HG02798 (cell line): ENCODE results near the gene SFXN5.
A peak's percentile ranks its signal among the peaks of the same experiment; 100 is the strongest.

Source experiments
- ATAC-seq: cut with Tn5 transposase; IDR thresholded peaks from one replicate; pipeline ENCODE4 v1.9.1; 2021; ENCODE audit warnings: mild to moderate bottlenecking; ENCODE audit not compliant: unreplicated experiment, poor library complexity

Gene SFXN5

GRCh38 chr2:72950558-72951255 lies 120.8 kb downstream of the SFXN5 start:
- no peak for ATAC-seq

- no peak for ATAC-seq
Observed at GRCh38 chr2:72949642-72950041, 121.9 kb downstream of the SFXN5 start.

GRCh38 chr2:72949045-72949444 lies 122.5 kb downstream of the SFXN5 start:
- no peak for ATAC-seq

- no peak for ATAC-seq
Observed at GRCh38 chr2:72947952-72948830, 123.3 kb downstream of the SFXN5 start.

- ATAC-seq = no peak
Observed at GRCh38 chr2:72946466-72946865, 125.0 kb downstream of the SFXN5 start.

- no peak for ATAC-seq
Observed at GRCh38 chr2:72945450-72946019, 126.0 kb downstream of the SFXN5 start.

GRCh38 chr2:72944804-72945449 lies 126.6 kb downstream of the SFXN5 start:
- no peak for ATAC-seq

GRCh38 chr2:72943540-72944395 lies 127.7 kb downstream of the SFXN5 start:
- no peak for ATAC-seq

GRCh38 chr2:72942881-72943418 lies 128.6 kb downstream of the SFXN5 start:
- no peak for ATAC-seq

GRCh38 chr2:72942293-72942692 lies 129.2 kb downstream of the SFXN5 start:
- ATAC-seq = no peak

GRCh38 chr2:72940786-72941185 lies 130.7 kb downstream of the SFXN5 start:
- no peak for ATAC-seq

- no peak for ATAC-seq
Observed at GRCh38 chr2:72940361-72940760, 131.2 kb downstream of the SFXN5 start.

GRCh38 chr2:72938455-72938854 lies 133.1 kb downstream of the SFXN5 start:
- no peak for ATAC-seq

GRCh38 chr2:72937356-72937669 lies 134.2 kb downstream of the SFXN5 start:
- no peak for ATAC-seq

- ATAC-seq = no peak
Observed at GRCh38 chr2:72936660-72937355, 134.7 kb downstream of the SFXN5 start.

- ATAC-seq = no peak
Observed at GRCh38 chr2:72935611-72935957, 135.9 kb downstream of the SFXN5 start.

GRCh38 chr2:72934683-72935610 lies 136.6 kb downstream of the SFXN5 start:
- peak; percentile 74 for ATAC-seq

GRCh38 chr2:72933646-72934151 lies 137.8 kb downstream of the SFXN5 start:
- ATAC-seq = no peak
